HG03196 (cell line): Measurements from ENCODE around the gene EXOC6.

ENCODE experiments used
- ATAC-seq: cut with Tn5 transposase; IDR thresholded peaks from one replicate; pipeline ENCODE4 v1.9.1; 2021; ENCODE audit not compliant: unreplicated experiment

Gene EXOC6

DNA sequence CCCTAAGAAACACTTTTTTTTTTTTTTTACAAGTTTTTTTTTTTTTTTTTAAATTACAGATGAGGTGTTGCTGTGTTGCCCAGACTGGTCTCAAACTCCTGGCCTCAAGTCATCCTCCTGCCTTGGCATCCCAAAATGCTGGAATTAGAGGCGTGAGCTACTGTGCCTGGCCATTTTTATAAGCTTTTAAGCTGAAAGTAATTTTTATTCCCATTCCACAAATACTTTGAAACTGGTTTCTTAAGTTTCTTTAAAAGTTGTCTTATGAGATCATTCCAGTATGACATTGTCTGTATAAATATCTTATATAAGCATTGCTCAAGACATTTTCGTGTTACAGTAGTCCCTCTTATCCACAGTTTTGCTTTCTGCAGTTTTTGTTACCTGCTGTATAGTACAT lies 150.9 kb downstream of the EXOC6 start:
- no peak for ATAC-seq

DNA sequence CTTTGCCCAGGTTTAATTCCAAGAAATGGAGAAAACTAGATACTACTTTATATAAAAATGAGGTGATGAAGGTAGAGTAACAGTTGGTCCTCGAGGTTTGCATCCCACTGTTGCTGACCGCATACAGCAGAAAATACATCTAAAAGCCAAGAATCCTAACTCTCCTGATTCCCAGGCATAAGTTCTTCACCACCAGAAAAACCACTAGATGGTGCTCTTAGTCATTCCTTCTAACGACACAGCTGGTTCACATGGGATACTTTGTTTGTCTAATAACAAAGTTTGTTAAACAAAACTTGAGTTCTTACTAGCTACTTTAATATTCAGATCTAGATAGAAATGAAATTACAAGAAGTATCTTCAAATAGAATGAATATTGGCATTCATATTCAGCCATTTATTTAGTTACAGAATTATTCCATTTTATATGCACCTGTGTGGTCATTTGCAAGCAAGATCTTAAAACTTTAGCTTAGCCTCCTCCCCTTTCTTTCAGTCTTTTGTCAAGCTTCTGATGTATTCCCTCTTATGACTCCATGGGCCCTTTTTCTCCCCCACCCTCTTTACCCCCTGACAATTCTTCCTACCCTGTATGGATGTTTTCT lies 158.2 kb downstream of the EXOC6 start:
- ATAC-seq: no peak

DNA sequence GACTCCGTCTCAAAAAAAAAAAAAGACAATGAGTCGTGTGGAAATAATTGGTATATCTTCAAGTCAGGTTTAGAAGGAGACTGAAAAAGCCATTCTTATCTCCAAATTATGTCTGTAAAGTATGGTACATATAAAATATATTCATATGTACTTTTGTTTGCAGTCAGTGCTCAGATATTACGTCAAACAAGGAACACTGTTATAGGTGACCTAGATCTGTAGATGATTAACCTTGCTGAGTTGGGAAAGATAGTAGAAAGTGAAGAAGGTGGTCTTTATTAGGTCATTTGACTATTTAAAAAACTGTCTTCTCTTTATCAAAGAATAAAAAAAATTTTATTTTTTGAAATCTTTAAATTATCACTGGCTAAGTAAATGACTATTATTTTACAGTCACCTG lies 167.4 kb downstream of the EXOC6 start:
- no peak for ATAC-seq

DNA sequence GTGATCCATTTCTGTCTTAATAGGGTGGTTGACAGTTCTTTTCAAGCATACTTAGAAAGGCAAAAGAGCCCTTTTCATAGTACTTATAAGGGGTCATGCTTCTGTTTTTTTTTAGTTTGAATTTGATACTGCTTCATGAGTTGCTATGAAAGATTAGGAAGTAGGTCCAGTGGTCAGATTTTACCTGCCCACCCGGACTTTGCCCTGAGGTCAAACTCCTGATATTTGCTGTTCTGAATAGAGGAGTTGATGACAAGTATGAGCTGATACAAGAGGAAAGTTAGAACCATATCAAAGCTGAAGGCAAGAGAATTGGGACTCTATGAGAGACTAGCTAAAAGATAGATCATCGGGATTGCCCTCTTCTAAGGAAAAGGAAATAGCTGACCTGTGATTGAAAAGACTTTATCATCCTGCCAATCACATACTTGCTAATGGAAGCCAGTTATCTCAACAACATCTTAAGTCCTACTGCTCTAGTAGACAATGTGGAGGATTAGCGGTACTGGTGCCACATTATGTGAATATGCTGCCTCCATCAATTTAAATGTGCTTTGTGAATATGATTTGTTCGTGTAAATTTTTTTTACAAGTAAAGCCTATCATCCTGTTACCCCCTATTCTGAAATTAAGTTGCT lies 174.8 kb downstream of the EXOC6 start:
- no peak for ATAC-seq

DNA sequence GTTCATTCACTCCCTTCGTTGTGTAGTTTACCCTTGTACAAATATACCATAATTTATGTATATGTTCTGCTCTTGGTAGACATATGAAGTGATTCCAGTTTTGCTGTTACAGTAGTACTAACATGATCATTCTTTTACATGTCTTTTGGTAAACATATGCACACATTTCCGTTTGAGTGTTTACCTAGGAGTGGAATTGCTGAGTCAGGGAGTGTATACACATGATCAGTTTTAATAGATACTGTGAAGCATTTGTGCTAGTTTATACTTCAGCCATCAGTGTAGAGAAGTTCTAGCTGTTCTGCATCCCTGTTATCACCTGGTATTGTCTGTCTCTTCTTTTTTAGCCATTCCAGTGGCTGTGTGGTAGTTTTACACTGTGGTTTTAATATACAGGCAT lies 177.8 kb downstream of the EXOC6 start:
- no peak for ATAC-seq

DNA sequence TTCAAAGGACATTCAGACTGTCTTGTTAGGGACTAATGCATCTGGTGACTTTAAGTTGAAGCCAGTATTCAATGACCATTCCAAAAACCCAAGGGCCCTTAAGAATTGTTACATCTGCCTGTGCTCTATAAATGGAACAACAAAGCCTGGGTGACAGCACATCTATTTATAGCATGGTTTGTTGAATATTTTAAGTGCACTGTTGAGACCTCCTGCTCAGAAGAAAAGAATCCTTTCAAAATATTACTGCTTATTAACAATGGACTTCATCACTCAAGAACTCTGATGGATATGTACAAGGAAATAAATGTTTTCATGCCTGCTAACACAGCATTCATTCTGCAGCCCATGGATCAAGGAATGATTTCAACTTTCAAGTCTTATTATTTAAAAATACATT lies 179.2 kb downstream of the EXOC6 start:
- no peak for ATAC-seq

DNA sequence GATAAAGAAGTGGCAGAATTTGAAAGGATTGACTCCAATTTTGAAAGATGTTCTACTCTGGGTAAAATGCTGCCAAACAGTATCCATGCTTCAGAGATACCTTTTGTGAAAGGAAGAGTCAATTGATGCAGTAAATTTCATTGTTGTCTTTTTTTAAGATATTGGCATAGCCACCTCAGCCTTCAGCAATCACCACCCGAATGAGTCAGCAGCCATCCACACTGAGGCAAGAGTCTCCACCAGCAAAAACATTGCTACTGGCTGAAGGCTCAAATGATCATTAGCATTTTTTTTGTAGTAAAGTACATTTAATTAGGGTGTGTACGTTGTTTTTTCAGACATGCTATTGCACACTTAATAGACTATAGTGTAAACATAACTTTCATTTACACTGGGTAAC lies 180.6 kb downstream of the EXOC6 start:
- no peak for ATAC-seq

DNA sequence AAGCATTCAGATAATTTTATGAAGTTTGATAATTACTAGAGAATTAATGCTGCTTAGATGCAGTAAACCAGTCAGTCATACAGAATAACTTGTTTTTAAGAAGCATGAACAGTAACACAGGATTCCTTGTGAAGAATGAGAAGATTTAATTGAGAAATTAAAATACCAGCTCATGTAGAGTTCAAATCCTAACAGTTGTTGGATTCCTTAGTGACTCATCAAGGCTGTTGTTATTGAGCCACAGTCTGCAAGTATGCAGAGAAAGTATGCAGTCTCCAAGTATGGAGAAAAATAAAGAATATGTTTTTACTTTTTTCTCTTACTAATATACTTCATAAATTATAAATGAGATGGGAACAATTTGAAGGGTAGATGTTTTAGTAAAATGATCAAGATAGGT lies 182.1 kb downstream of the EXOC6 start:
- ATAC-seq: no peak

DNA sequence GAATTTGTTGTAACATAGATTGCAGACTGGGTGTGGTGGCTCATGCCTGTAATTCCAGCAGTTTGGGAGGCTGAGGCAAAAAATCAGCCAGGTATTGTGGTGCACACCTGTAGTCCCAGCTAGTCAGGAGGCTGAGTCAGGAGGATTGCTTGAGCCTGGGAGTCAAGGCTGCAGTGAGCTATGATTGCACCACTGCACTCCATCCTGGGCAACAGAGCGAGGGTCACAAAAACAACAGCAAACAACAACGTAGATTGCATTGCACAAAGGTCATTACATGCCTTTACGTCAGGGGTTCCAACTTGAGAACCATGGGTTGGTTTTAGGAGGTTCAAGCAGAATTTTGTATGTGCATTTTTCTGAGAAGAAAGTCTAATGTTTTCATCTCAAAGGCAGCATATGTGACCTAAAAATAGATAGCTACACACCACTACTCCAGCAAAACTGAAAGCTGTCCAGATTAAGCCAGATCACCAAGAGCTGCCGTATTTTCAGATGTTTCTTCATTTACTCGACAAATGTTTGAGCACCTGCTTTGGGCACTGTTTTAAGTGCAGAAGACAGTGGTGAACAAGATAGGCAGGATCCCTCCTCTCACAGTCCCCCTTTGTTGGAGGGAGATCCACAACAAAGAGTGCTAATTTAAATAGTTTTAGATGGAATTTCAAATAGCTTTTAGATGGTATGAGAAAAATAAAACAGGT lies 183.9 kb downstream of the EXOC6 start:
- ATAC-seq: no peak

DNA sequence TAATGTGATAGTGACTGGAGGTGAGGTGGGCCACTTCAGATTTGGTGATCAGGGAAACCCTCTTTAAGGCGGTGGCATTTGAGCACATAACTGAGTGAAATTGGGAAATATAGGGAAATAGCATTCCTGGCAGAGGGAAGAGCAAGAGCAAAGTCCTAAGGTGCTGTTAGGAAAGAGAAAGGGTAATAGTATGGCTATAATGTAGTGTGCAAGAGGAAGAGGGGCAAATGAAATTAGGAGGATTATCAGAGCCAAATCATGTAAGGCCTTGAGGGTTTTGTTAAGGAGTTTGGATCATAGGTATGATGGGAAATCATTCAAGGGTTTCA lies 184.5 kb downstream of the EXOC6 start:
- no peak for ATAC-seq

DNA sequence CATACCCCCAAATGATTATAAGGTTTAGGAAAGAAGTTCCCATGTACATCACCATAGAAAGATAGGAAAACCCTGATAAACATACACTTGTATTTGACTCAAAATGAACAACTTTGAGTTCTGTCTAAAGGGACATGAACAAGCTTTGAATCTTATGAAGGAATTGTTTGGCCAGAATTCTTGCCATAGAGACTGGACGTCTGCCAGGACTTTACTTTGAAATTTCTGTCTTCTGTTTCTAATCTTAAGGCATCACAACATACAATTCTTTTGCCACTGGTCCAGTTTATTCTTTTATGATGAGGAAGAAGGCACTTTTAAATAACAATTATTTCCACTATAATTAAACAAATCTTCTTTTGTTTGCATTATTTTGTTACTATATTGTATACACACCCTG lies 186.1 kb downstream of the EXOC6 start:
- ATAC-seq: no peak

DNA sequence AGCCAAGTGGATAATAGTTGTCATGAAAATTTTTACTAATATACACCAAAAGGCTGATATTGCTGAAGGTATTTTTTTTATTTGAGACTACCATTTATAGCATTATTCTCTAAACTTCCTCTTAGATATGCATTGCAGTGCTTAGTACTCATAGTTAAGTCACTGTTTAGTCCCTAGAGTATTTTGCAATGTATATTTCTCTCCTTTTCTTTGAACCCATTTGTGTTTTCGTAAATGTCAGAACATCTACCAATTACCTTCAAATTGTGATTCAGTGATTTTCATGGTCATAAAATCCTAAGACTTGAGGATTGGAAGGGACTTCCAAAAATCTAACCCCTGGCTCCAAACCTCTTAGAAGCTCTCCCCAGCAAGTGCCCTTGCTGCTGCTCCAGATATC lies 190.8 kb downstream of the EXOC6 start:
- ATAC-seq: no peak

DNA sequence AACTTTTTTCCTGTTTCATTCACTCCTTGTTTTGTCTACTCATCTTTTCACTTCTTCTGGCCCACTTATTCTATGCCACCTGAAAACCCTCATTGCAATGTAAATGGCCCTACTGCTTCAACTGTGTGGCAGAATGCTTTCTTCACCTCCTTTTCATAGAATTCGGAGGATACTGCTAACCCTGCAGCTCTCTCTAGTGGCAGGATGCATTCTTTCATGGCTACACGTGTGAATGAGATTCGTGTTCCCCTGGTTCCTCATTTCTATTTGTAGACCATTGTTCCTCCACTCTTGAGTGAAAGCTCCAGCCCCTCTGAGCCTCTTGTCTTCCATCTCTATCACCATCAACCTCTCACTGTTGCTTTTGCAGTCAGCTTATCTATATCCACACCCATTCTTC lies 191.4 kb downstream of the EXOC6 start:
- ATAC-seq: no peak

DNA sequence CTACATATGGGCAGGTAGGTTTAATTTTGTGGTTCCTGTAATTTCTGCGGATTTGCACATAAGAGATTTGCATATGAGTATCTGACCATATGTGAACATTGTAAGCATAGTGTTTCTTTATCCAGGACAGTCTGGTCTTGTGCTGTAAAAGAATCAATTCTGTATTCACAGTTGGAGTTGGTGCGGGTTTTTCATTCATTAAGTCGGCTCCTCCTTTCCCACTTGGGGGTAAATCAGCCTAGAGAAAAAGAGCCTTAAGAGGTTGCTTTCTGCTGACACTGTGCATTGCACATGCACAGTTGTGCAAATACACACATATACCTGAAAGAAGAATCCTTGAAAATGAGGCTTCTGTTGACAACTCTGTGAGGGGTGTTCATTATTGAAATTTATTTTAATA lies 206.2 kb downstream of the EXOC6 start:
- no peak for ATAC-seq

DNA sequence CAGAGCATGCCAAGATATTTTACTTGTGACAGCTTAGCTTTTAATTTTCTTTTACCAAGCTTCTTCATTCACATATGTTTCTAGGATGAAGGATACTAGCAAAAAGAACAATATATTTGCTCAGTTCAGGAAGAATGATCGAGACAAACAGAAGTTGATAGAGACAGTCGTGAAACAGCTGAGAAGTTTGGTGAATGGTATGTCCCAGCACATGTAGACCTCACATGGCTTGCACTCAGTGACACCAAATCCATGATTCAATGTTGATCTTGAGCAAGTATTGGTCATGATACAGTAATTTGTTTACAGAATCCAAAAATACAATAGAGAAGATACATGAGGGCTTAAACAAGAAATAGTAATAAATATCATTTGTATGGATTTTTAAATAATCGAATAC lies 209.8 kb downstream of the EXOC6 start:
- ATAC-seq: no peak

DNA sequence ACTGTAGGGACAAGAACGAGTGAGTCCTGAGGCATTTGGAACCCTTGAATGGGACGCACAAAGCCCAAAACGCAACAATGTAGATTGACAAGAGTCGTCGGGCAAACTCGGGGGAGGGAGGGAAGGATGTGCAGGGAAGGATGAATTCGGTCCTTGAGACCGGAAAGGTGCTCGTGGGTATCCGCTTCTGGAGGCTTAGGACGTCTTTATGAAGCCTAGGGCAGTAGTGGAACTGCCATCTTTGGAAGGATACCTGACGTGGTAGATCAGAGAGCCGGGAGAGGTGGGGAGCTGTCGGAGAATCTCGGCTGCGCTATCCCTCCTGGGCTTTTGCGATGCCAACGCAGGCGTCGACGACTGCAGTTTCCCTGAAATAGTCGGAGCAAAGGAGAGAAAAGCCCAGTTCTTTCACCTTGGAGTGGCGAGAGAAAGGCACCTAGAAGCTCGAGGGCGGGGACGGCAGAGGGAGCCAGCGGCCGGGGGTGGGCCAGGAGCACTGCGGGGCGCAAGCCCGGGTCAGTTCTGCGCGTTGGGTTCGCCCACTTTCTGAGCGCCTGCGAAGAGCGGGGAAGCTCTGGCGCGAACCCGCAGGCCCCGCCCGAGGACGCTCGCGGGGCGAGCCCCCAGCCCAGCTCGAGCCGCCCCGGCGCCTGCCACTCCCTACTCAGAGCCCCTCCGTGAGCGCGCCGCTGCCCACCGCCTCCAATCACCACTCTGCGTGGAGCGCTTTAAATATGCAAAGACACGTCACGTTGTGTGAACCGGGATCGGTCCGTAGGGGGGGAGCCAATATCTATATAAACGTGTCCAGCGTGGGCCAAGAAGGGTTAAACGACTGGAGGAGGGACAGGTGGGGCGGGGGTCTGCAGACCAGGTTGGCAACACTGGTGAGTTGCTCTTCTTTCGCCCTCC lies 211.9 kb downstream of the EXOC6 start, which contains the start of gene CYP26C1:
Gene CYP26C1, plus strand, starts transcription at position 824 of the 912 bp plus-strand sequence. CDS start 466 bp downstream, outside the sequence.
- ATAC-seq: no peak

DNA sequence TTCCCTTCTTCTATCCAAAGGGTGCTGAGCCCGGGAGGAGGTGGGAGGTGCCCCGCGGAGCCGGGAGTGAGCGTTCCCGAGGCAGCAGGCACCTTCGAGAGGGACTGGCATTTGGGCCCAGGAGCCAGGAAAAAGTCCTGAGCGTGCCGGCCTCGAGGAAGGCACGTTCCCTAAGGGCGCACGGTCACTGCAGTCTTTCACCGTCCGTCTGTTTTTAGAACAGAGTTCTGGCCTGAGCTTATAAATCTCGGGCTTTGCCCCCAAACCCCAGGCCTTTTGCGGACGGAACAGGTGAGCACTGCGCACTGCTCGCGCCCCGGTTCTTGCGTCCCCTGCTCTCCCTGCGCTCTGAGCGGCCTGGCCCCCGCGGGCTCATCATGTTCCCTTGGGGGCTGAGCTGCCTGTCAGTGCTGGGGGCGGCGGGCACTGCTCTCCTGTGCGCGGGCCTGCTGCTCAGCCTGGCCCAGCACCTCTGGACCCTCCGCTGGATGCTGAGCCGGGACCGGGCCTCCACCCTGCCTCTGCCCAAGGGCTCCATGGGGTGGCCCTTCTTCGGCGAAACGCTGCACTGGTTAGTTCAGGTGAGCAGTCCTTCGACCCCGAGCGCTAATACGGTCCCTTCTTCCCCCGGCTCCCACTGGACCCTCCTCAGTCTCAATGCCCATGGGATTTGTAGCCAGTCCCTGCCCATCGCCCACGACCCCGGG lies 212.7 kb downstream of the EXOC6 start:
- no peak for ATAC-seq

DNA sequence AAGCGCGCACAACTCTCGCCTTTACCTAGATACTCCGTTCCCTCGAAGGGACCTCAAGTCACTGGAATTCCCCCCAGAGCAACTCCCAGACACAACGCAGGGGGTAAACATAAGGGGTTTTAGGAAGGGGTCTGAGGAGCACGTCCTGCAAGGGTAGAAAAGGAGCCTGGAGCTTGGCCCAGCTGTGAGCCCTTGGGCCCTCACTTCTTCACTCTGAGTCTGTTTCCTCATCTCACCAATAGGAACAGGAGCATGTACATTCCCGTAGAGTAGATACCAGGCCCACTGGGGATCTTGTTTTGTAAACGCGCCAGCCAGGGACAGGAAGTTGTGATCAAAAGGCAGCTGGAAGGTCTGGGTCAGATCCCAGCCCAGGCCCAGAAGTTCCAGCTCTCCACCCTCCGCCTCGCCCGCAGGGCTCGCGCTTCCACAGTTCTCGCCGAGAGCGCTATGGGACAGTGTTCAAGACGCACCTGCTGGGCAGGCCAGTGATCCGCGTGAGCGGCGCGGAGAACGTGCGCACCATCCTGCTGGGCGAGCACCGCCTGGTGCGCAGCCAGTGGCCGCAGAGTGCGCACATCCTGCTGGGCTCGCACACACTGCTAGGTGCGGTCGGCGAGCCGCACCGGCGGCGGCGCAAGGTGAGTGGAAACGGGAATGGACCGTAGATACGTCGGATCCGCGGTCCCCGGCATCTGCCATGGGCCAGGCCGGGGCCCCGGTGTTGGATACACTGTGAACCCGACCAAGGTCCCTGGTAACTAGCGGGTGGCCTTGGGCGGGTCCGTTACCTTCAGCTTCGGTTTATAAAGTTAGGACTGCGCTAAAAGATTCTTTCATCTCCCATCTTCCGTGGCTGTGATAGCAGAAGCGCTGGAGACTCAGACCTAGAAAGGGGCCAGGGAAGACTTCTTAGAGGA lies 213.5 kb downstream of the EXOC6 start:
- ATAC-seq: no peak

DNA sequence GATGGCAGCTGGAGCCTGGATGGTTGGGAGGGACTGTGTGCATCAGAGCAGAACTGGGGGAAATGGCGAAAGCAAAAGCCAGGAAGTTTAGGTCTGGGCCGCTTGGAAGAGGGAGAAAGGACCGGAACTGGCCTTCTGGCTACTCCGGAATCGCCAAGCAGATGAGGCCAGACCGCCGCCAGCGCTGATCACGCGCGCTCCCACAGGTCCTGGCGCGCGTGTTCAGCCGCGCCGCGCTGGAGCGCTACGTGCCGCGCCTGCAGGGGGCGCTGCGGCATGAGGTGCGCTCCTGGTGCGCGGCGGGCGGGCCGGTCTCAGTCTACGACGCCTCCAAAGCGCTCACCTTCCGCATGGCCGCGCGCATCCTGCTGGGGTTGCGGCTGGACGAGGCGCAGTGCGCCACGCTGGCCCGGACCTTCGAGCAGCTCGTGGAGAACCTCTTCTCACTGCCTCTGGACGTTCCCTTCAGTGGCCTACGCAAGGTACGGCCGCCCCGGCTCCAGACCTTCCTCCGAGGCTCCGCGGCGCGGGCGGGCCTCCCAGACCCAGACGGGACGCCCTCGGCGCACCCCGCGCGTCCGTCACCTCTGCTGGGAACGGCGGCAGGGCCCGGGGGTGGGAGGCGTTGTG lies 214.3 kb downstream of the EXOC6 start:
- no peak for ATAC-seq
